DND-41 (cell line): ENCODE data around the gene ESR1.

Source experiments
- ATAC-seq: fragments of 200-7000 bp; cut with Tn5 transposase; 3 replicates; pipeline ENCODE4 v1.9.1; 2021; ENCODE audit warnings: low read depth; ENCODE audit not compliant: insufficient read depth
- DNase-seq: peaks from one replicate; pipeline ENCODE4 v3.0.0-alpha.2; 2020
- H2AFZ ChIP-seq: 2 replicates; pipeline ENCODE4 v1.6.0; 2012; ENCODE audit warnings: low read depth, low read length
- H3K27ac ChIP-seq: 2 replicates; pipeline ENCODE4 v1.5.1; 2012; ENCODE audit warnings: low read length, inconsistent platforms
- H3K27me3 ChIP-seq: fragments of 200-600 bp; sonication (generic); 2 replicates; pipeline ENCODE4 v1.6.0; 2012; ENCODE audit warnings: low read length, mild to moderate bottlenecking, inconsistent platforms; ENCODE audit not compliant: insufficient read depth, poor library complexity
- H3K36me3 ChIP-seq: 2 replicates; pipeline ENCODE4 v1.5.1; 2012; ENCODE audit warnings: low read length, inconsistent platforms; ENCODE audit not compliant: insufficient read depth
- H3K4me1 ChIP-seq: 2 replicates; pipeline ENCODE4 v1.5.1; 2012; ENCODE audit warnings: mild to moderate bottlenecking, low read length; ENCODE audit not compliant: insufficient read depth
- H3K4me2 ChIP-seq: 2 replicates; pipeline ENCODE4 v1.6.0; 2012; ENCODE audit warnings: mild to moderate bottlenecking, moderate library complexity, low read length, inconsistent platforms; ENCODE audit not compliant: insufficient read depth
- H3K4me3 ChIP-seq, 2 experiments: fragments of 200-600 bp in 1 of 2; shearing (Covaris generic) in 1 of 2; 2 replicates each; pipeline ENCODE4 v1.5.1; 2012 to 2016; ENCODE audit warnings: inconsistent platforms in 2 of 2, low read length in 2 of 2, mild to moderate bottlenecking in 2 of 2, low read depth in 1 of 2, moderate library complexity in 1 of 2
- H3K79me2 ChIP-seq: 2 replicates; pipeline ENCODE4 v1.6.0; 2012; ENCODE audit warnings: low read length, inconsistent platforms; ENCODE audit not compliant: insufficient read depth
- H3K9ac ChIP-seq: 2 replicates; pipeline ENCODE4 v1.6.0; 2012; ENCODE audit warnings: low read depth, mild to moderate bottlenecking, inconsistent platforms, low read length, moderate library complexity
- H3K9me3 ChIP-seq: 2 replicates; pipeline ENCODE4 v1.5.1; 2012; ENCODE audit warnings: low read length, moderate library complexity, mild to moderate bottlenecking, inconsistent platforms; ENCODE audit not compliant: insufficient read depth, severe bottlenecking
- H4K20me1 ChIP-seq: 2 replicates; pipeline ENCODE4 v1.6.0; 2012; ENCODE audit warnings: low read length; ENCODE audit not compliant: insufficient read depth
- CTCF ChIP-seq: IDR thresholded peaks from 2 replicates; pipeline ENCODE4 v1.5.1; 2012; ENCODE audit warnings: borderline replicate concordance, low read length, moderate library complexity, mild to moderate bottlenecking; ENCODE audit not compliant: poor library complexity, severe bottlenecking; ENCODE audit errors: extremely low read depth
- EZH2 ChIP-seq: IDR thresholded peaks from 3 replicates; pipeline ENCODE4 v1.6.1; 2012; ENCODE audit warnings: borderline replicate concordance, low read depth, mild to moderate bottlenecking, moderate library complexity, low read length, inconsistent platforms; ENCODE audit not compliant: severe bottlenecking

The ESR1 gene

GRCh38 chr6:152173321-152173720 is 365.8 kb downstream of the ESR1 start:
- Histone ChIP-seq H3K9me3 (no peaks in the 10 kb centered on the region), H4K20me1 (no peaks in the 10 kb centered on the region), H3K4me2 (no peak overlapping the region), H3K27ac (no peak overlapping the region), H3K36me3 (peaks cover 16% of the 10 kb centered on the region; the same call in 1 of the 2 replicates), H3K4me3 (no peak overlapping the region), H3K27me3 (no peaks in the 10 kb centered on the region), H2AFZ (no peak overlapping the region), H3K9ac (no peak overlapping the region), H3K4me1 (no peaks in the 10 kb centered on the region), H3K79me2 (no peaks in the 10 kb centered on the region)
- no peak for TF ChIP-seq CTCF
- no peak for TF ChIP-seq EZH2
- DNase-seq, result no peak
- no peak for ATAC-seq

- Histone ChIP-seq H2AFZ (no peak overlapping the region), H3K27ac (no peak overlapping the region), H3K36me3 (peaks cover 16% of the 10 kb centered on the region; the same call in 1 of the 2 replicates), H3K9me3 (no peaks in the 10 kb centered on the region), H3K4me2 (no peak overlapping the region), H3K27me3 (no peaks in the 10 kb centered on the region), H3K4me3 (no peak overlapping the region), H3K4me1 (no peaks in the 10 kb centered on the region), H4K20me1 (no peaks in the 10 kb centered on the region), H3K9ac (no peak overlapping the region), H3K79me2 (no peaks in the 10 kb centered on the region)
- ATAC-seq (no peak), DNase-seq (no peak)
- TF ChIP-seq EZH2 (no peak), CTCF (no peak)
Measured at GRCh38 chr6:152173957-152174356, 366.5 kb downstream of the ESR1 start.

- Histone ChIP-seq H3K9ac (no peak overlapping the region), H2AFZ (no peak overlapping the region), H3K27me3 (no peaks in the 10 kb centered on the region), H3K9me3 (no peaks in the 10 kb centered on the region), H3K4me2 (no peak overlapping the region), H3K36me3 (peaks cover 16% of the 10 kb centered on the region; the same call in 1 of the 2 replicates), H4K20me1 (no peaks in the 10 kb centered on the region), H3K79me2 (no peaks in the 10 kb centered on the region), H3K27ac (no peak overlapping the region), H3K4me3 (no peak overlapping the region), H3K4me1 (no peaks in the 10 kb centered on the region)
- TF ChIP-seq EZH2 (no peak), CTCF (no peak)
- ATAC-seq (no peak), DNase-seq (no peak)
Measured at GRCh38 chr6:152176268-152176667, 368.8 kb downstream of the ESR1 start.
